HepG2 (cell line): ENCODE data around the gene DNAJB11. TPM values are rescaled to one million over a fixed set of nuclear protein-coding genes. Genes with fewer than 3 reads are reported as not detected.

ENCODE experiments used
- ATAC-seq: fragments of 200-7000 bp; cut with Tn5 transposase; 3 replicates; pipeline ENCODE4 v1.9.1; 2020; ENCODE audit warnings: mild to moderate bottlenecking, moderate library complexity
- BruUV-seq: library from RNA; stranded (reverse); fragments of 400-500 nt; replicated peaks from 2 replicates; lab custom pipeline; 2021; lab: Mats Ljungman, UMichigan
- CTCF ChIA-PET: fragments of 300-600 bp; formaldehyde crosslinking; extraction: SDS; loops from one replicate; lab custom pipeline; 2021; ENCODE audit warnings: low total read pairs, inconsistent platforms, low intra/inter-chr PET ratio; lab: Yijun Ruan, JAX
- POLR2A ChIA-PET: fragments of 350-600 bp; sonication (Branson Sonifier 250); formaldehyde crosslinking; loops from one replicate; lab custom pipeline; 2020; ENCODE audit warnings: antibody characterized with exemption, inconsistent platforms; lab: Yijun Ruan, JAX
- DNase-seq: peaks from one replicate; pipeline ENCODE4 v3.0.0-alpha.2; 2015; ENCODE audit warnings: low spot score
- FAIRE-seq: peaks from 3 replicates; lab custom pipeline; 2011; peaks lifted over from hg19 to GRCh38; lab: Jason Lieb, UNC
- H2AFZ ChIP-seq: one replicate; pipeline ENCODE4 v1.6.1; 2011; ENCODE audit warnings: low read length, inconsistent platforms
- H3K27ac ChIP-seq: fragments of 300-600 bp; 3 replicates; pipeline ENCODE4 v1.8.0; 2011; ENCODE audit warnings: mixed run types, mild to moderate bottlenecking, mixed read lengths, low read length, inconsistent platforms; ENCODE audit not compliant: insufficient read depth; ENCODE audit errors: extremely low read length
- H3K27me3 ChIP-seq, 2 experiments: fragments of 200-600 bp in 1 of 2; 2 replicates in 1 of 2; 3 replicates in 1 of 2; pipeline versions ENCODE4 v1.6.0 to v1.8.0; 2011; ENCODE audit warnings: low read length in 2 of 2, mild to moderate bottlenecking in 2 of 2, moderate library complexity in 2 of 2, inconsistent platforms in 1 of 2; ENCODE audit not compliant: insufficient read depth in 2 of 2, control insufficient read depth in 1 of 2
- H3K36me3 ChIP-seq, 2 experiments: fragments of 200-600 bp in 1 of 2; replicated peaks in 1 of 2; 2 replicates in 1 of 2; 3 replicates in 1 of 2; pipeline versions ENCODE4 v1.5.1 to v1.8.0; 2011; ENCODE audit warnings: low read length in 2 of 2, inconsistent platforms in 1 of 2; ENCODE audit not compliant: insufficient read depth in 2 of 2, control insufficient read depth in 1 of 2
- H3K4me1 ChIP-seq: 2 replicates; pipeline ENCODE4 v1.5.1; 2012; ENCODE audit warnings: low read length, inconsistent platforms; ENCODE audit not compliant: insufficient read depth
- H3K4me2 ChIP-seq: 2 replicates; pipeline ENCODE4 v1.6.0; 2011; ENCODE audit warnings: low read depth, low read length, inconsistent platforms
- H3K4me3 ChIP-seq, 3 experiments: fragments of 200-600 bp in 1 of 3; sonication (generic), shearing (Covaris generic) in 1 of 3; replicated peaks in 1 of 3; 2 replicates each; pipeline ENCODE4 v1.5.1; 2011 to 2016; ENCODE audit warnings: low read length in 3 of 3, inconsistent platforms in 2 of 3, low read depth in 2 of 3, mild to moderate bottlenecking in 2 of 3, control low read depth in 1 of 3, mixed read lengths in 1 of 3; ENCODE audit not compliant: insufficient read depth in 1 of 3
- H3K79me2 ChIP-seq: one replicate; pipeline ENCODE4 v1.6.1; 2011; ENCODE audit warnings: low read length, inconsistent platforms; ENCODE audit not compliant: insufficient read depth
- H3K9ac ChIP-seq: 2 replicates; pipeline ENCODE4 v1.6.0; 2011; ENCODE audit warnings: mild to moderate bottlenecking, low read depth, low read length, inconsistent platforms; ENCODE audit not compliant: insufficient read depth
- H3K9me3 ChIP-seq: 2 replicates; pipeline ENCODE4 v1.5.1; 2012; ENCODE audit warnings: mild to moderate bottlenecking, low read length
- H4K20me1 ChIP-seq: 2 replicates; pipeline ENCODE4 v1.6.0; 2011; ENCODE audit warnings: inconsistent platforms, mild to moderate bottlenecking, low read length, moderate library complexity; ENCODE audit not compliant: insufficient read depth
- BCLAF1 ChIP-seq: fragments of 450-650 bp; IDR thresholded peaks from 2 replicates; pipeline ENCODE4 v1.6.1; 2017; ENCODE audit warnings: mild to moderate bottlenecking
- CEBPB ChIP-seq: IDR thresholded peaks from 2 replicates; pipeline ENCODE4 v1.6.1; 2011; ENCODE audit warnings: low read depth, low read length, improper control_type of control experiment, borderline replicate concordance
- CEBPG ChIP-seq: IDR thresholded peaks from 2 replicates; pipeline ENCODE4 v1.6.1; 2016
- CTCF ChIP-seq: sonication (generic); formaldehyde crosslinking; IDR thresholded peaks from 2 replicates; pipeline ENCODE4 v1.5.0; 2020; ENCODE audit warnings: mild to moderate bottlenecking, missing genetic modification reagents, moderate library complexity
- FOSL2 ChIP-seq: sonication (generic); formaldehyde crosslinking; IDR thresholded peaks from 2 replicates; pipeline ENCODE4 v1.4.0; 2020; ENCODE audit warnings: missing genetic modification reagents
- GFI1 ChIP-seq: sonication (generic); formaldehyde crosslinking; IDR thresholded peaks from 2 replicates; pipeline ENCODE4 v1.5.0; 2020; ENCODE audit warnings: missing genetic modification reagents, mild to moderate bottlenecking, borderline replicate concordance
- RAD21 ChIP-seq: fragments of 450-650 bp; formaldehyde crosslinking; IDR thresholded peaks from 2 replicates; pipeline ENCODE4 v1.5.0; 2020; ENCODE audit warnings: mild to moderate bottlenecking
- SMAD3 ChIP-seq: sonication (generic); formaldehyde crosslinking; IDR thresholded peaks from 2 replicates; pipeline ENCODE4 v1.4.0; 2020; ENCODE audit warnings: missing genetic modification reagents
- SMC3 ChIP-seq: IDR thresholded peaks from 2 replicates; pipeline ENCODE4 v1.6.1; 2011; ENCODE audit warnings: low read length, improper control_type of control experiment
- STAG1 ChIP-seq: sonication (generic); formaldehyde crosslinking; IDR thresholded peaks from 2 replicates; pipeline ENCODE4 v1.4.0; 2020; ENCODE audit warnings: missing genetic modification reagents
- ZNF230 ChIP-seq: sonication (generic); formaldehyde crosslinking; IDR thresholded peaks from 2 replicates; pipeline ENCODE4 v1.4.0; 2020; ENCODE audit warnings: mild to moderate bottlenecking, missing genetic modification reagents
- ZNF30 ChIP-seq: sonication (generic); formaldehyde crosslinking; IDR thresholded peaks from 2 replicates; pipeline ENCODE4 v1.5.0; 2020; ENCODE audit warnings: mild to moderate bottlenecking, missing genetic modification reagents
- ZNF362 ChIP-seq: sonication (generic); formaldehyde crosslinking; IDR thresholded peaks from 2 replicates; pipeline ENCODE4 v1.4.0; 2020; ENCODE audit warnings: missing genetic modification reagents, mild to moderate bottlenecking, borderline replicate concordance
- WGBS: methylation state at CpG from one replicate; pipeline ENCODE4 v1.1.6; 2017; ENCODE audit warnings: low lambda C conversion rate; 5-methylcytosine and 5-hydroxymethylcytosine counted together
- in situ Hi-C: cut with HindIII; loops from 2 replicates; pipeline ENCODE4 v1.10.0; 2017; ENCODE audit warnings: low pct_unique_long_range_greater_than_20kb; ENCODE audit not compliant: extremely low pct_ligation_motif_present
- intact Hi-C: fragments of 100-400 bp; cut with micrococcal nuclease; formaldehyde crosslinking; loops from one replicate; pipeline ENCODE4 v1.10.0; 2022; ENCODE audit not compliant: unreplicated experiment
- polyA plus RNA-seq, 8 experiments: library from polyadenylated mRNA; depleted of rRNA in 3 of 8; stranded (reverse) in 7 of 8; unstranded in 1 of 8; fragments of >200 nt; fragmentation: Illumina TruSeq in 4 of 8; extraction: Trizol in 4 of 8; gene quantifications; 2 replicates each; pipeline versions ENCODE4 v1.2.1 to v1.2.3, GENCODE V29; 2011 to 2016; ENCODE audit warnings: low read depth in 4 of 8, missing spikeins in 1 of 8, mixed read lengths in 1 of 8; ENCODE audit not compliant: insufficient read depth in 1 of 8
- total RNA-seq, 5 experiments: library from RNA; depleted of rRNA; stranded (reverse); fragments of >200 nt; fragmentation: Illumina TruSeq; extraction: Trizol; gene quantifications; 2 replicates each; pipeline ENCODE4 v1.2.3, GENCODE V29; 2016; ENCODE audit warnings: low read depth in 1 of 5

Gene DNAJB11
- total and polyA plus RNA-seq, 2 of the 13 experiments (the other 11 are each of a cell fraction or from before 2014, with no cell fraction given) = 41.0 to 132 TPM

GRCh38 chr3:186588632-186589031 is 18.1 kb downstream of the DNAJB11 start (continued):
- TF ChIP-seq BCLAF1 = no peak
- peak; percentile 64 for TF ChIP-seq FOSL2

GRCh38 chr3:186589121-186589520 is 18.6 kb downstream of the DNAJB11 start:
- intact Hi-C loops (loop anchor here (2.0 kb wide), 1 partner anchor 26 kb away; no protein-coding TSS in a partner anchor), in situ Hi-C loops (no loop called here)
- H3K36me3 ChIP-seq = peaks cover 4 to 21% of the 10 kb centered on the region in 2 experiments
- CTCF ChIA-PET = interaction anchor here (2.4 to 2.8 kb wide), 2 partner anchors 26 to 28 kb away, joined by 15 to 20 read pairs; no protein-coding TSS in a partner anchor
- H3K9ac ChIP-seq = no peak overlapping the region
- FAIRE-seq = no peak
- peak overlapping the region; percentile 70; the same call in 1 of the 2 replicates for H3K4me2 ChIP-seq
- BruUV-seq = no TSS peak
- H3K4me3 ChIP-seq = no peak overlapping the region; a peak in 1 of 6 replicates
- DNase-seq = peak; percentile 60
- peak; percentile 42 for ATAC-seq
- no peaks in the 10 kb centered on the region for H3K9me3 ChIP-seq
- H3K79me2 ChIP-seq = no peaks in the 10 kb centered on the region
- peaks cover 59% of the 10 kb centered on the region for H3K4me1 ChIP-seq
- no peaks in the 10 kb centered on the region for H4K20me1 ChIP-seq
- POLR2A ChIA-PET = interaction anchor here (0.6 to 24.0 kb wide), 5 partner anchors 19 to 154 kb away, joined by 3 to 854 read pairs (median 15); partner anchors contain the start of genes AHSG, DNAJB11 and TBCCD1
- no peaks in the 10 kb centered on the region for H3K27me3 ChIP-seq
- TF ChIP-seq ZNF30 (CRISPR knock-in tag) (no peak), SMAD3 (CRISPR knock-in tag) (no peak), CEBPG (CRISPR knock-in tag) (peak; percentile 50; the same call in 1 of the 2 replicates), RAD21 (CRISPR knock-in tag) (peak; percentile 42; the same call in 1 of the 2 replicates), CEBPB (peak; percentile 51; the same call in 1 of the 2 replicates), STAG1 (peak; percentile 77), ZNF230 (CRISPR knock-in tag) (peak; percentile 90; the same call in 1 of the 2 replicates), ZNF362 (CRISPR knock-in tag) (peak; percentile 80; the same call in 1 of the 2 replicates), CTCF (peak; percentile 66), GFI1 (CRISPR knock-in tag) (0 out of 2 replicates have a peak, but pooled peaks have one; percentile 38), SMC3 (peak; percentile 85)
- H2AFZ ChIP-seq = no peak overlapping the region
- H3K27ac ChIP-seq = peak overlapping the region; percentile 66
- 10% methylated on average over 3 of the region's 3 CpGs for WGBS
